ENCODE data around the gene CEP112.

CEP112 gene

GRCh38 chr17:65896889-65897288 is 295.0 kb downstream of the CEP112 start:
- DNase-seq (ENCODE audit: low read depth, low spot score) = no peak
- ChIA-PET CTCF (no interaction called here), POLR2A (no interaction called here)

GRCh38 chr17:65895969-65896368 is 296.0 kb downstream of the CEP112 start:
- ChIA-PET POLR2A (no interaction called here), CTCF (no interaction called here)
- no peak for TF ChIP-seq CTCF (IDR thresholded peaks at IDR 0.05; ENCODE audit: insufficient read depth, low read length, missing control alignments)
- no peak for DNase-seq (ENCODE audit: low read depth, low spot score)
- no peak overlapping the region for H3K4me3 ChIP-seq (ENCODE audit: low read depth, low read length)

More at GRCh38 chr17:65896889-65897288, 295.0 kb downstream of the CEP112 start:
- no peak for TF ChIP-seq CTCF (IDR thresholded peaks at IDR 0.05; ENCODE audit: insufficient read depth, low read length, missing control alignments)
- H3K4me3 ChIP-seq (ENCODE audit: low read depth, low read length) = no peak overlapping the region

- CTCF ChIA-PET = no interaction called here
Measured at GRCh38 chr17:65893692-65894279, 298.1 kb downstream of the CEP112 start.

GRCh38 chr17:65892912-65893377 is 299.0 kb downstream of the CEP112 start:
- no peak for TF ChIP-seq CTCF (IDR thresholded peaks at IDR 0.05; ENCODE audit: insufficient read depth, low read length, missing control alignments)
- DNase-seq (ENCODE audit: low read depth, low spot score) = no peak
- H3K4me3 ChIP-seq (ENCODE audit: low read depth, low read length) = no peak overlapping the region
- CTCF ChIA-PET = no interaction called here
- POLR2A ChIA-PET = no interaction called here

More at GRCh38 chr17:65893692-65894279, 298.1 kb downstream of the CEP112 start:
- no peak for DNase-seq (ENCODE audit: low read depth, low spot score)
- H3K4me3 ChIP-seq (ENCODE audit: low read depth, low read length) = no peak overlapping the region
- POLR2A ChIA-PET = no interaction called here
- no peak for TF ChIP-seq CTCF (IDR thresholded peaks at IDR 0.05; ENCODE audit: insufficient read depth, low read length, missing control alignments)

GRCh38 chr17:65891231-65891735 is 300.6 kb downstream of the CEP112 start:
- CTCF ChIA-PET = no interaction called here
- POLR2A ChIA-PET = no interaction called here
- no peak overlapping the region for H3K4me3 ChIP-seq (ENCODE audit: low read depth, low read length)
- DNase-seq (ENCODE audit: low read depth, low spot score) = no peak
- no peak for TF ChIP-seq CTCF (IDR thresholded peaks at IDR 0.05; ENCODE audit: insufficient read depth, low read length, missing control alignments)

- H3K4me3 ChIP-seq (ENCODE audit: low read depth, low read length) = no peak overlapping the region
- no peak for TF ChIP-seq CTCF (IDR thresholded peaks at IDR 0.05; ENCODE audit: insufficient read depth, low read length, missing control alignments)
- CTCF ChIA-PET = interaction anchor here (0.7 to 0.9 kb wide), 2 partner anchors 595 to 1188 kb away, joined by 3 read pairs; no protein-coding TSS in a partner anchor
- POLR2A ChIA-PET = interaction anchor here (0.6 to 0.9 kb wide), 3 partner anchors 15 to 33 kb away, joined by 3 read pairs; no protein-coding TSS in a partner anchor
- DNase-seq (ENCODE audit: low read depth, low spot score) = peak; percentile 62
Measured at GRCh38 chr17:65888649-65889048, 303.3 kb downstream of the CEP112 start.
